ENCODE measurements around the gene SETDB1.

SETDB1 gene

DNA sequence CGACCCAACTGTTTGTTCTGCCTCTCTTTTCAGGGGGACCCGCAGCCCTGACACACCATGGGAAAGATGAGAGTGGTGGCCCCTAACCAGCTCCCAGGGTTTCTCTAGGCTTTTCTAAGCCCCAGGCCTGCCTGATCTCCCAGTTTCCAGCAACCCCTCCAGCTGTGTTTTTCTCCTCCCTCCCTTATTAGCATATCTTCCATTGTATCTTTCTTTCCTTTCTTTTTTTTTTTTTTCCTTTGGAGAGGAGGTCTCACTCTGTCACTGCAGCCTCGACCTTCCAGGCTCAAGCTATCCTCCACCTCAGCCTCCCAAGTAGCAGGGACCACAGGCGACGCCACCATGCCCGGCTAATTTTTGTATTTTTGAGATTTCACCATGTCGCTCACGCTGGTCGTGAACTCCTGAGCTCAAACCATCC, 50.2 kb downstream of the SETDB1 start:
- Histone ChIP-seq H4K20me1 (peaks cover 19 to 25% (median 22%) of the 10 kb centered on the region in 11 experiments), H3K4me1 (peaks cover 70 to 78% (median 72%) of the 10 kb centered on the region in 10 experiments), H3K4me2 (peak overlapping the region; percentile 81 to 98 (median 90)), H3K27ac (peak overlapping the region in 9 of 11 experiments; percentile 50 to 81 (median 66); a peak in 16 of 22 replicates), H3K4me3 (peak overlapping the region in 6 of 10 experiments; percentile 31 to 50 (median 40); a peak in 9 of 20 replicates), H3K9ac (peak overlapping the region in 8 of 11 experiments; percentile 15 to 73 (median 61); a peak in 12 of 22 replicates), H3K36me3 (peaks cover 0 to 17% (median 8%) of the 10 kb centered on the region in 11 experiments; a peak in 10 of 22 replicates), H3K27me3 (no peaks in the 10 kb centered on the region), H3K9me3 (replicated peaks in 1 of 11) (no peaks in the 10 kb centered on the region)
- no peak for TF ChIP-seq Cebpa-rat (IDR thresholded peaks at IDR 0.05)

DNA sequence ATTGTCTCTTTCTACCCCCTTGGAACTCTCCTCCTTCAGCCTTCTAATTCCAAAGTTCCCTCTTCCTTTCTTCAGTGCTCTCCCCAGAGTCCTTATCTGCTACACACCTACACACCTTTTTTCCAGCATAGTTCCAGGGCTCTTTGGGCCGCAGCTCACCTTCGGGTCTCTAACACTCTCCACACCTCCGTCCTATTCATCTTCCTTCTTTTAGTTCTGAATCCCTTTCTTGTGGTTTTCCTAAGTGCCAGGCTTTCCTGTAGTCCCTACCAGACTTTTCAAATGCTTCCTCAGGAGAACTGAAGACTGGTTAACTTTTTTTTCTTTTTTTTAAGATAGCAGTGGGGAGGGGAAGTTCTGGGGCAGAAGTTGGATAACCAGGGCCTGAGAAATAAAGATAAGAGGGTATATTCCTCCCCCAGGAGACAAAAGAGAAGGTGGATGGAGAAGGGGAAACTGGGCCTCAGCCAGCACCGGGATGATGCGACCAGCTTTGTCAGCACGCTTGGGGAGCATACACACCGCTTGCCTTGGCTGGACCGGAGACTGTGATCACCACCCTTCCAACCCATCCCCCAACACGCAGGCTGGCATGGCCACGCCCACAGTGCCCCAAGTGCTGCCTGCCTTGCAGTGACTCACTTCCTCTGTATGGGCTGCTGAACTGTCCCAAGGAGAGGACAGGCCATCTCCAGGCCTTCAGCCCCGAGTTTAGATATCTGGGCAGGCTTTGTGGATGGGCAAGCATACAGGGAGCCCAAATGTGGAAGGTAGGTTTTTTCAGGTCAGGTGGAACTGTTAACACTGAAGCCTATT, 50.9 kb downstream of the SETDB1 start:
- H4K20me1 ChIP-seq, result peaks cover 12 to 18% (median 16%) of the 10 kb centered on the region in 11 experiments
- H3K4me1 ChIP-seq, result peaks cover 70 to 78% (median 72%) of the 10 kb centered on the region in 10 experiments
- H3K4me3 ChIP-seq, result peak overlapping the region in 7 of 10 experiments; percentile 29 to 50 (median 37); a peak in 14 of 20 replicates
- H3K36me3 ChIP-seq, result peaks cover 0 to 10% (median 3%) of the 10 kb centered on the region in 11 experiments; a peak in 8 of 22 replicates
- TF ChIP-seq Cebpa-rat (IDR thresholded peaks at IDR 0.05), result no peak
- H3K9me3 ChIP-seq (replicated peaks in 1 of 11), result no peaks in the 10 kb centered on the region
- H3K9ac ChIP-seq, result peak overlapping the region; percentile 15 to 73 (median 55); a peak in 20 of 22 replicates
- no peaks in the 10 kb centered on the region for H3K27me3 ChIP-seq
- peak overlapping the region; percentile 5 to 81 (median 65); a peak in 19 of 22 replicates for H3K27ac ChIP-seq
- H3K4me2 ChIP-seq, result peak overlapping the region; percentile 81 to 98 (median 90)

DNA sequence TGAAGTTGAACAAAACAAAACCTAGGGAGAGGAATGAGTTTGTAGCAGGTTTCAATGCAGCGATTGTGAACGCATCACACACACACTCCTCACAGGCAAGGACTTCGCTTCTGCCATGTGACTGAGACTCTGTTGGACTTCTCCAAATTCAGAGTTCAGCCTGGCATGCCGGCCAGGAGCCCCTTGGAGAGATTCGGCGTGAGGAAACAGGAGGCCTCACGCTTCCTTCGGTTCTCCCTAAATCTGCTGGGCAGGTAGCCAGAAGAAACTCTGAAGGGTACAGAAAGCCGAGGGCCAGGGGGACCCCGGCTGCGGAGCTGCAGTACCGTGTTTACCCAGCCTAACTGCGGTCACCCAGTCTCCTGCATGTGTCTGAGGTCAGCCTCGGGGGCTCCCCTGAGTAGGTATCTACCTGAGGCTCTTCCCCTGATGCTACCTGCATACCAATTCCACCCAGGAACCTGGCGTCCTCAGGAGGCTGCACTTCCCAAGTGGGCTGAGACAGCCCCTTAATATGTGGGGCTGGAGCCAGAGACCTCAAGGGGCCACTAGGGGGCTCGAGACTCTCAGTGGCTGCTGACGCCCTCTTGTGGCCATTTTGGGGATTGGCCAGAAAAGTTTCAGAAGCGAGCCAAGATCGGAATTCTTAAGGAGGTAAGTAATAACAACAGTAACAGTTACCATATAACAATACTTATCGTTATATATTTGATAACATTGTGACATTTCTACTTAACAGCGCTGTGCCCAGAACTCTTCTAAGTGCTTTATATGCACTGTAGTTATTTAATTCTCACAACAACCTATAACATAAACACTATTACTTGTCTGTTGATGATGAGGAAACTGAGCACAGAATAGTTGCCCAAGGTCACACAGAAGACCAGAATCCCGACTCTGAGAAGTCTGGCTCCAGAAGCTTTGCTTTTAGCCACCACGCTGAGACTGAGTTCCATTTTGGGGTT, 53.2 kb downstream of the SETDB1 start:
- H3K36me3 ChIP-seq, result no peaks in the 10 kb centered on the region
- H3K9me3 ChIP-seq (replicated peaks in 1 of 11), result no peaks in the 10 kb centered on the region
- peak overlapping the region in 10 of 11 experiments; percentile 13 to 81 (median 59); a peak in 18 of 22 replicates for H3K27ac ChIP-seq
- peak overlapping the region; percentile 10 to 71 (median 64); a peak in 20 of 22 replicates for H3K9ac ChIP-seq
- H3K4me3 ChIP-seq, result peak overlapping the region in 8 of 10 experiments; percentile 17 to 59 (median 39); a peak in 12 of 20 replicates
- no peaks in the 10 kb centered on the region for H4K20me1 ChIP-seq
- no peak for TF ChIP-seq Cebpa-rat (IDR thresholded peaks at IDR 0.05)
- H3K4me1 ChIP-seq, result peaks cover 61 to 77% (median 69%) of the 10 kb centered on the region in 10 experiments
- H3K4me2 ChIP-seq, result peak overlapping the region; percentile 76 to 98 (median 89)
- no peaks in the 10 kb centered on the region for H3K27me3 ChIP-seq

DNA sequence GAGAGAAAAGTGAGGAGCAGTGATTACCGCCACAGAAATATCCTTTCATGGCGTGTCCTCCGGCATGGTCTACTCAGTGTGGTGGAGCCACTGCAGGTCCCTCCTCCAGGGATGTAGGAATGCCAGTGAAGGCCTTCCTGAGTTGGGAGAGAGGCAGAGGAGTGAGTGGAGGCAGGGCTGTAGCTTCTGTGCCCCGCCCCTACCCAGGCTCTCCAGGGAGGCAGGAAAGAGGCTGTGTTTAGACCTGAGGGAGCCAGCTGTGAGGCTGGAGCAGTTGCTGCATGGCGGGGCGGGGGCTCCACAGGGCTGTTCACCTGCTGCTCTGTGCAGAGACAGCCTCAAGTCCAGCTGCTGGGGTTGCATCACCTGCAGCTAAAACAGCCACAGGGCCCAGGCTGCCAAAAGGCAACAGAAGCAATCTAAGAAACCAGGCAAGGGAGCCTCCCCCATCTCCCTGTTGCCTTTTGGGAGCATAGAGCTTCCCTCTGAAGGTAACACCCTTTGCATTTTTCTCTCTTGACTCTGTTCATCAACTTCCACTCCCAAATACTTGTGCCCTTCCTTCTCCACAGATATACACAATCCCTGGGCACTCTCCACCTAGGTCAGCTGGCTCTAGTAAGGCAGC, 55.1 kb downstream of the SETDB1 start:
- Histone ChIP-seq H3K4me1 (peaks cover 49 to 65% (median 56%) of the 10 kb centered on the region in 10 experiments), H3K9ac (peak overlapping the region in 7 of 11 experiments; percentile 0 to 50 (median 28); a peak in 5 of 22 replicates), H3K4me2 (peak overlapping the region; percentile 33 to 83 (median 56); a peak in 21 of 22 replicates)

DNA sequence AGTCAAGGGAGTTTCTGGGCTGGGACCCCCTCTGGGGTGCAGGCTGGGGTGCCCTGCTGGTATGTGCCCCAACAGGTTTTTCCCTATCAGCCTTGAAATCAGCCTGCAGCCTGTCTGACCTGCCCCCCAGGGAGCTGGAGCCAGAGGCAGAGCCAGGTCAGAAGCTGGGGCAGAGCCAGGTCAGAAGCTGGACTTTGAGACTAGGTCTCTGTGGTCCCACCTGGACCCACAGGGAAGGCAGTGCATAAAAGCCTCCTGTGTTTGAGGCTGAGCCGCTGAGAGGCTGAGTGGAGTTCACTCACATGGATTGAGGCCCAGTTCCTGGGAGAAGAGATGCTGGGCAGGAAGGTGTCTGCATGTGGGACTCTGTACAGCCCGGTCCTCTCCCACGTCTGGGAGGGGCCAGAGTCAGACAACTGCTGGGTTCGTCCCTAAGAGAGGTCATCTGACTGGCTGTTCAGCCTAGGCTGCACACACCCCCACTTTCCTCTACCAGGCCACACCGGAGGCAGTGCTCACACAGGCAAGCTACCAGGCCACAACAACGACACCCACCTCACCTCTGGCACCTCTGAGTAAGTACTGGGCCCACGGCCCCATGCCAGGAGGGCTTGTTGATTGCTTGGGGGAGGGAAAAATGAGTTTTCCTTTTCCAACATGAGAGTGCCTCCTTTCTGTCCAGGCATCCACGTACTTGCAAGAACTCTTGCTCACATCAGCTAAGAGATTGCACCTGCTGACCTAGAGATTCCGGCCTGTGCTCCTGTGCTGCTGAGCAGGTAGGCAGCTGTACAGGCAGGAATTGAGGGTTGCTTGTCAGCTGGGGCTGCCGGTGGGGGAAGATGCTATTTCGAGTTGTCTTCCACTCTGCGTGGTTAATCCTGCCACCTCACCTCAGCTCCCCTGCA, 55.9 kb downstream of the SETDB1 start, which contains the start of gene ANXA9:
ANXA9 (plus strand) TSS at position 488 of the 908 bp plus-strand sequence. CDS start 814 bp downstream, outside the sequence.
- peak within 1 kb of the TSS in 4 of 11 experiments; percentile 21 to 45 (median 29); a peak in 7 of 22 replicates for H3K27ac ChIP-seq
- no peaks in the 10 kb centered on the region for H3K36me3 ChIP-seq
- H3K27me3 ChIP-seq, result no peaks in the 10 kb centered on the region
- no peak within 1 kb of the TSS; a peak in 1 of 20 replicates for H3K4me3 ChIP-seq
- H3K4me1 ChIP-seq, result peaks cover 41 to 57% (median 48%) of the 10 kb centered on the region in 10 experiments
- H3K9me3 ChIP-seq (replicated peaks in 1 of 11), result no peaks in the 10 kb centered on the region
- no peak for TF ChIP-seq Cebpa-rat (IDR thresholded peaks at IDR 0.05)
- no peaks in the 10 kb centered on the region for H4K20me1 ChIP-seq
- peak within 1 kb of the TSS; percentile 33 to 83 (median 56) for H3K4me2 ChIP-seq
- peak within 1 kb of the TSS in 8 of 11 experiments; percentile 0 to 50 (median 32); a peak in 7 of 22 replicates for H3K9ac ChIP-seq

More for the DNA sequence above, 55.1 kb downstream of the SETDB1 start:
- H3K27ac ChIP-seq, result peak overlapping the region in 4 of 11 experiments; percentile 21 to 45 (median 29); a peak in 7 of 22 replicates
- H3K36me3 ChIP-seq, result no peaks in the 10 kb centered on the region
- no peaks in the 10 kb centered on the region for H3K9me3 ChIP-seq (replicated peaks in 1 of 11)
- H3K4me3 ChIP-seq, result no peak overlapping the region; a peak in 1 of 20 replicates
- no peak for TF ChIP-seq Cebpa-rat (IDR thresholded peaks at IDR 0.05)
- no peaks in the 10 kb centered on the region for H3K27me3 ChIP-seq
- H4K20me1 ChIP-seq, result no peaks in the 10 kb centered on the region

DNA sequence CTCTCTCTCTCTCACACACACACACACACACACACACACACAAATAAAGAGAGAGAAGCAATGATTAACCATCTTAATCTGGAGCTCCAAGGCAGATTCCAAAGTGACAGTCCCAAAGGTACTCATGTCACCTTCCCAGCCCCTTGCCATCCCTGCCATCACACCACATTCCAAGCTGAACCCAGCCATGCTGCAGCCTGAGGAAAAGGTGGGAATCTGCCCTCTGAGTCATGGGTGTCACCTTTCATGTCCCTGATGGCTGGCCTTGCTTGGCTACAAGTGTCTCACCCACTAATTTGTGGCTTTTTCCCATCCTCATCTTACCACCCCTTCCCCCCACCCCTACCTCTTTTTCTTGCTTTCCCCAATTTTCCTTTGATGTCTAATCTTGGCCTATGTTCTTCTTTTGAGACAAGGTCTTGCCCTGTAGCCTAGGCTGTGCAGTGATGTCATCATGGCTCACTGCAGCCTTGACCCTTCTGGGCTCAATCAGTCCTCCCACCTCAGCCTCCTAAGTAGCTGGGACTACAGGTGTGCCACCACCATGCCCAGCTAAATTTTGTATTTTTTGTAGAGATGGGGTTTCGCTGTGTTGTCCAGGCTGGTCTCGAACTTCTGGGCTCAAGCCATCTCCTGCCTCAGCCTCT, 59.1 kb downstream of the SETDB1 start:
- Histone ChIP-seq H3K9ac (no peak overlapping the region), H3K36me3 (no peaks in the 10 kb centered on the region), H4K20me1 (no peaks in the 10 kb centered on the region), H3K27ac (no peak overlapping the region), H3K27me3 (no peaks in the 10 kb centered on the region), H3K4me1 (peaks cover 17 to 28% (median 23%) of the 10 kb centered on the region in 10 experiments; a peak in 19 of 20 replicates), H3K4me3 (no peak overlapping the region), H3K4me2 (no peak overlapping the region), H3K9me3 (replicated peaks in 1 of 11) (no peaks in the 10 kb centered on the region)
- TF ChIP-seq Cebpa-rat (IDR thresholded peaks at IDR 0.05), result no peak

DNA sequence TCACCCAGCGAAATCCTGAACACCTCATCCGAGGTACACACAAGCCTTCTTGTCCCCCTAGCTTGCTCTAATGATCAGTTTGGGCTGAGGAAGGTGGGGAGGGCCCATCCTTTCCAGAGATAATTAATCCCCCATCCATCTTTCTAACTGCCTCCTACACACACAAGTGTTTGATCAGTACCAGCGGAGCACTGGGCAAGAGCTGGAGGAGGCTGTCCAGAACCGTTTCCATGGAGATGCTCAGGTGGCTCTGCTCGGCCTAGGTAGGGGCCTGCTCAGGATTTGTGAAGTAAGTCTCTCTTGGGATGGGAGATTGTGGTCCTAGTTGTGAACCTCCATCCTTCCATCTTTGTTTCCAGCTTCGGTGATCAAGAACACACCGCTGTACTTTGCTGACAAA, 61.8 kb downstream of the SETDB1 start:
- Histone ChIP-seq H3K4me2 (no peak overlapping the region), H4K20me1 (no peaks in the 10 kb centered on the region), H3K4me1 (peaks cover 0 to 4% (median under 1%) of the 10 kb centered on the region in 10 experiments; a peak in 5 of 20 replicates), H3K27me3 (no peaks in the 10 kb centered on the region), H3K4me3 (no peak overlapping the region), H3K27ac (no peak overlapping the region), H3K9ac (no peak overlapping the region), H3K36me3 (no peaks in the 10 kb centered on the region), H3K9me3 (replicated peaks in 1 of 11) (no peaks in the 10 kb centered on the region)
- TF ChIP-seq Cebpa-rat (IDR thresholded peaks at IDR 0.05), result no peak

All from BLaER1 treated with 17β-estradiol and CSF1 and Interleukin-3, amounts not matched to agents 10 nM and 100 nM (cell line).